Germinal center (tissue), 1 donor: ENCODE data around the gene STRA8.

Source experiments
- DNase-seq: peaks from one replicate; pipeline ENCODE4 v3.0.0; 2012; ENCODE audit warnings: mixed read lengths, low spot score

STRA8 gene

GRCh38 chr7:135269921-135270320 is 36.3 kb downstream of the STRA8 start:
- DNase-seq: no peak

GRCh38 chr7:135270577-135271254 is 37.1 kb downstream of the STRA8 start:
- no peak for DNase-seq

- no peak for DNase-seq
Measured at GRCh38 chr7:135271255-135271615, 37.6 kb downstream of the STRA8 start.

GRCh38 chr7:135272303-135272702 is 38.7 kb downstream of the STRA8 start:
- no peak for DNase-seq

GRCh38 chr7:135273581-135273980 is 39.9 kb downstream of the STRA8 start:
- no peak for DNase-seq

GRCh38 chr7:135274495-135275268 is 41.0 kb downstream of the STRA8 start:
- peak; percentile 54 for DNase-seq

- DNase-seq: no peak
Measured at GRCh38 chr7:135275971-135276580, 42.4 kb downstream of the STRA8 start.

- no peak for DNase-seq
Measured at GRCh38 chr7:135277161-135277560, 43.5 kb downstream of the STRA8 start.

GRCh38 chr7:135281363-135281949 is 47.8 kb downstream of the STRA8 start:
- peak; percentile 80 for DNase-seq

GRCh38 chr7:135282561-135283254 is 49.1 kb downstream of the STRA8 start:
- DNase-seq: no peak

GRCh38 chr7:135283959-135284638 is 50.5 kb downstream of the STRA8 start:
- DNase-seq: no peak

GRCh38 chr7:135285547-135286233 is 52.1 kb downstream of the STRA8 start:
- no peak for DNase-seq

- DNase-seq: no peak
Measured at GRCh38 chr7:135286876-135287275, 53.2 kb downstream of the STRA8 start.

- no peak for DNase-seq
Measured at GRCh38 chr7:135290594-135290993, 57.0 kb downstream of the STRA8 start.

GRCh38 chr7:135291809-135292253 is 58.2 kb downstream of the STRA8 start:
- no peak for DNase-seq

GRCh38 chr7:135299235-135299634 is 65.6 kb downstream of the STRA8 start:
- no peak for DNase-seq

- DNase-seq: no peak
Measured at GRCh38 chr7:135300913-135301765, 67.5 kb downstream of the STRA8 start.
